K562 (cell line): ENCODE measurements around the gene RABEPK. TPM values are rescaled to one million over a fixed set of nuclear protein-coding genes. Genes with fewer than 3 reads are reported as not detected.
A peak's percentile ranks its signal among the peaks of the same experiment; 100 is the strongest.

ENCODE experiments used
- ASH1L ChIP-seq: fragments of 450-650 bp; IDR thresholded peaks from 2 replicates; pipeline ENCODE4 v1.6.1; 2018; ENCODE audit warnings: borderline replicate concordance, mild to moderate bottlenecking, low read depth; ENCODE audit not compliant: partially characterized antibody
- FOSL1 ChIP-seq: fragments of 200-800 bp; sonication (Bioruptor generic); conservative IDR thresholded peaks from 2 replicates; pipeline ENCODE4 v1.6.1; 2016; ENCODE audit warnings: missing genetic modification characterization, missing compliant biosample characterization
- JUND ChIP-seq, 2 experiments: IDR thresholded peaks; 2 replicates in 1 of 2; 3 replicates in 1 of 2; pipeline ENCODE4 v1.6.1; 2011; ENCODE audit warnings: borderline replicate concordance in 2 of 2, low read depth in 2 of 2, low read length in 2 of 2, improper control_type of control experiment in 1 of 2, missing biosample characterization in 1 of 2, missing genetic modification characterization in 1 of 2, missing genetic modification reagents in 1 of 2
- LCOR ChIP-seq: sonication (generic); formaldehyde crosslinking; IDR thresholded peaks from 2 replicates; pipeline ENCODE4 v1.8.0; 2022; ENCODE audit warnings: mild to moderate bottlenecking, missing genetic modification reagents
- MYNN ChIP-seq, 2 experiments: sonication (generic); formaldehyde crosslinking in 1 of 2; IDR thresholded peaks; 2 replicates each; pipeline versions ENCODE4 v1.5.0 to v1.6.1; 2016 to 2020; ENCODE audit warnings: antibody characterized with exemption in 1 of 2, missing genetic modification reagents in 1 of 2
- OTX1 ChIP-seq: fragments of 450-650 bp; formaldehyde crosslinking; IDR thresholded peaks from 2 replicates; pipeline ENCODE4 v1.4.0; 2022; ENCODE audit warnings: mild to moderate bottlenecking
- POLR2G ChIP-seq: fragments of 200-400 bp; formaldehyde crosslinking; IDR thresholded peaks from 2 replicates; pipeline ENCODE4 v1.6.1; 2017; ENCODE audit warnings: low read depth, mild to moderate bottlenecking, antibody characterized with exemption, low read length, moderate library complexity
- SRSF3 ChIP-seq: fragments of 200-400 bp; formaldehyde crosslinking; IDR thresholded peaks from 2 replicates; pipeline ENCODE4 v1.6.1; 2016; ENCODE audit warnings: mild to moderate bottlenecking, low read length, moderate library complexity; ENCODE audit not compliant: insufficient read depth
- TARDBP ChIP-seq: fragments of 450-650 bp; IDR thresholded peaks from 2 replicates; pipeline ENCODE4 v1.6.1; 2016
- ZNF274 ChIP-seq: IDR thresholded peaks from 2 replicates; pipeline ENCODE4 v1.6.1; 2011; ENCODE audit warnings: low read depth, mild to moderate bottlenecking, low read length, moderate library complexity, borderline replicate concordance
- polyA plus RNA-seq, 8 experiments: library from polyadenylated mRNA; depleted of rRNA in 4 of 8; stranded (reverse) in 5 of 8; unstranded in 3 of 8; fragments of >200 nt; fragmentation: Nextera tagmentation in 2 of 8; fragmentation: Illumina TruSeq in 1 of 8; extraction: Ambion mirVana in 2 of 8; extraction: Trizol in 1 of 8; gene quantifications; 2 replicates each; pipeline versions ENCODE4 v1.2.1 to v1.2.3, GENCODE V29; 2011 to 2014; ENCODE audit warnings: inconsistent platforms in 1 of 8, missing spikeins in 1 of 8
- total RNA-seq, 7 experiments: library from RNA; depleted of rRNA in 6 of 7; stranded (reverse); fragments of >200 nt in 6 of 7; fragmentation: Illumina TruSeq in 2 of 7; extraction: Trizol in 2 of 7; gene quantifications; 2 replicates each; pipeline versions ENCODE4 v1.2.1 to v1.2.3, GENCODE V29; 2011 to 2021; ENCODE audit warnings: low replicate concordance in 1 of 7
- TF ChIP-seq, protein P1 (sequence below): sonication (generic); formaldehyde crosslinking; IDR thresholded peaks from 2 replicates; pipeline ENCODE4 v1.8.0; 2023; ENCODE audit warnings: missing genetic modification reagents, mild to moderate bottlenecking, borderline replicate concordance
- TF ChIP-seq, protein P2 (sequence below): sonication (generic); formaldehyde crosslinking; IDR thresholded peaks from 2 replicates; pipeline ENCODE4 v1.8.0; 2022; ENCODE audit warnings: missing genetic modification reagents, mild to moderate bottlenecking, borderline replicate concordance
- TF ChIP-seq, protein P3 (sequence below): fragments of 450-650 bp; IDR thresholded peaks from 2 replicates; pipeline ENCODE4 v1.6.1; 2016; ENCODE audit warnings: low read depth, mild to moderate bottlenecking, moderate library complexity
- TF ChIP-seq, protein P4 (sequence below), 2 experiments: fragments of 450-650 bp; conservative IDR thresholded peaks; 2 replicates each; pipeline ENCODE4 v1.6.1; 2017; ENCODE audit warnings: mild to moderate bottlenecking in 2 of 2, moderate library complexity in 2 of 2

RABEPK gene
- total and polyA plus RNA-seq, 9 of the 15 experiments (the other 6 are each of a cell fraction or from before 2014, with no cell fraction given): 38.3 to 113 (median 52.8) TPM

DNA sequence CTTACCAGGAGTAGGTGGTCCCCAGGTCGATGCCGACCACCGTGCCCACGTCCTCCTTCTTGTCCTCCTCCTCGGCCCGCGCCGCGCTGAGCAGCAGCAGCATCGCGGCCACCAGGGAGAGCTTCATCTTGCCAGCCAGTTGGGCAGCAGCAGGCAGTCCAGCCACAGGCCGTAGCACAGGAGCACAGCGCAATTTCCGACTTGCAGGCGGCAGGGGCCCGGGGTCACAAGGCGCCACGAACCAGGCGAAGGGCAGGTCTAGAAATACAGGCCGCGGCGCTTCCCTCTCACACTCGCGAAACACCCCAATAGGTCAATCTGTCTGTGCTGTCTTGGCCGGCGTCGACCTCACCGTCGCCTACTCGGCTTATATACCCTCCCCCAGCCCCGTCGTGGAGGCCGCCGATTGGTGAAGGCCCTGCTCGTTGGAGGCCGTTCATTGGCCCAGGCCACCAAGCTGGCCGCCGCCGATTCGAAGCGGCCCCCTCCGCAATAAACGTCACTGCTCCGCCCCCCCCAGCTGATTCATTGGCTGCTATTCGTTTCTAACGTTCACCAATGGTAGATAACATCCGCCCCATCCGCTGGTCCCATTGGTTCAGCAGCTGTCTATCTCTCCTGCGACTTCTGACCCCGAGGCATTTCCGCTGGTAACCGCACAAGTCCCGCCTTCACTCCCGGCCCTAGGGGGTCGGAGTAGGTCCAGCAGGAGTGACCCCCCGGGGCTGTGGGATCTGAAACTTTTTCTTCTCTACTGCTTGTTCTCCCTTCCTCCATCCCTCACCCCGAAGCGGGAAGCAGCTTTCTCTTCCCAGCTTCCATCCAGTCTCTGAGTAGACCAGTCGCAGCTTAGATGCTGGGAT, 40.9 kb downstream of the RABEPK start, which contains the start of gene HSPA5 (continued):
- TF ChIP-seq JUND (IDR thresholded peaks at IDR 0.05; ENCODE audit: borderline replicate concordance, low read depth, low read length) (peak; percentile 59), JUND (tag; IDR thresholded peaks at IDR 0.05; ENCODE audit: borderline replicate concordance, low read depth, low read length) (peak; percentile 42; the same call in 1 of the 3 replicates), SRSF3 (no peak; the same call in 1 of the 2 replicates), ASH1L (no peak), MYNN (IDR thresholded peaks at IDR 0.05) (no peak), MYNN (CRISPR knock-in tag; IDR thresholded peaks at IDR 0.05) (no peak), LCOR (CRISPR knock-in tag) (peak; percentile 91), POLR2G (peak; percentile 100), OTX1 (peak; percentile 51; the same call in 1 of the 2 replicates), FOSL1 (tag) (no peak), ZNF274 (no peak), TARDBP (no peak)
- TF ChIP-seq, protein P1, sequence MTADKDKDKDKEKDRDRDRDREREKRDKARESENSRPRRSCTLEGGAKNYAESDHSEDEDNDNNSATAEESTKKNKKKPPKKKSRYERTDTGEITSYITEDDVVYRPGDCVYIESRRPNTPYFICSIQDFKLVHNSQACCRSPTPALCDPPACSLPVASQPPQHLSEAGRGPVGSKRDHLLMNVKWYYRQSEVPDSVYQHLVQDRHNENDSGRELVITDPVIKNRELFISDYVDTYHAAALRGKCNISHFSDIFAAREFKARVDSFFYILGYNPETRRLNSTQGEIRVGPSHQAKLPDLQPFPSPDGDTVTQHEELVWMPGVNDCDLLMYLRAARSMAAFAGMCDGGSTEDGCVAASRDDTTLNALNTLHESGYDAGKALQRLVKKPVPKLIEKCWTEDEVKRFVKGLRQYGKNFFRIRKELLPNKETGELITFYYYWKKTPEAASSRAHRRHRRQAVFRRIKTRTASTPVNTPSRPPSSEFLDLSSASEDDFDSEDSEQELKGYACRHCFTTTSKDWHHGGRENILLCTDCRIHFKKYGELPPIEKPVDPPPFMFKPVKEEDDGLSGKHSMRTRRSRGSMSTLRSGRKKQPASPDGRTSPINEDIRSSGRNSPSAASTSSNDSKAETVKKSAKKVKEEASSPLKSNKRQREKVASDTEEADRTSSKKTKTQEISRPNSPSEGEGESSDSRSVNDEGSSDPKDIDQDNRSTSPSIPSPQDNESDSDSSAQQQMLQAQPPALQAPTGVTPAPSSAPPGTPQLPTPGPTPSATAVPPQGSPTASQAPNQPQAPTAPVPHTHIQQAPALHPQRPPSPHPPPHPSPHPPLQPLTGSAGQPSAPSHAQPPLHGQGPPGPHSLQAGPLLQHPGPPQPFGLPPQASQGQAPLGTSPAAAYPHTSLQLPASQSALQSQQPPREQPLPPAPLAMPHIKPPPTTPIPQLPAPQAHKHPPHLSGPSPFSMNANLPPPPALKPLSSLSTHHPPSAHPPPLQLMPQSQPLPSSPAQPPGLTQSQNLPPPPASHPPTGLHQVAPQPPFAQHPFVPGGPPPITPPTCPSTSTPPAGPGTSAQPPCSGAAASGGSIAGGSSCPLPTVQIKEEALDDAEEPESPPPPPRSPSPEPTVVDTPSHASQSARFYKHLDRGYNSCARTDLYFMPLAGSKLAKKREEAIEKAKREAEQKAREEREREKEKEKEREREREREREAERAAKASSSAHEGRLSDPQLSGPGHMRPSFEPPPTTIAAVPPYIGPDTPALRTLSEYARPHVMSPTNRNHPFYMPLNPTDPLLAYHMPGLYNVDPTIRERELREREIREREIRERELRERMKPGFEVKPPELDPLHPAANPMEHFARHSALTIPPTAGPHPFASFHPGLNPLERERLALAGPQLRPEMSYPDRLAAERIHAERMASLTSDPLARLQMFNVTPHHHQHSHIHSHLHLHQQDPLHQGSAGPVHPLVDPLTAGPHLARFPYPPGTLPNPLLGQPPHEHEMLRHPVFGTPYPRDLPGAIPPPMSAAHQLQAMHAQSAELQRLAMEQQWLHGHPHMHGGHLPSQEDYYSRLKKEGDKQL: no peak; the same call in none of the 2 replicates
- TF ChIP-seq, protein P2, sequence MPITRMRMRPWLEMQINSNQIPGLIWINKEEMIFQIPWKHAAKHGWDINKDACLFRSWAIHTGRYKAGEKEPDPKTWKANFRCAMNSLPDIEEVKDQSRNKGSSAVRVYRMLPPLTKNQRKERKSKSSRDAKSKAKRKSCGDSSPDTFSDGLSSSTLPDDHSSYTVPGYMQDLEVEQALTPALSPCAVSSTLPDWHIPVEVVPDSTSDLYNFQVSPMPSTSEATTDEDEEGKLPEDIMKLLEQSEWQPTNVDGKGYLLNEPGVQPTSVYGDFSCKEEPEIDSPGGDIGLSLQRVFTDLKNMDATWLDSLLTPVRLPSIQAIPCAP (CRISPR knock-in tag): no peak
- TF ChIP-seq, protein P3, sequence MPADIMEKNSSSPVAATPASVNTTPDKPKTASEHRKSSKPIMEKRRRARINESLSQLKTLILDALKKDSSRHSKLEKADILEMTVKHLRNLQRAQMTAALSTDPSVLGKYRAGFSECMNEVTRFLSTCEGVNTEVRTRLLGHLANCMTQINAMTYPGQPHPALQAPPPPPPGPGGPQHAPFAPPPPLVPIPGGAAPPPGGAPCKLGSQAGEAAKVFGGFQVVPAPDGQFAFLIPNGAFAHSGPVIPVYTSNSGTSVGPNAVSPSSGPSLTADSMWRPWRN: no peak
- TF ChIP-seq, protein P4, sequence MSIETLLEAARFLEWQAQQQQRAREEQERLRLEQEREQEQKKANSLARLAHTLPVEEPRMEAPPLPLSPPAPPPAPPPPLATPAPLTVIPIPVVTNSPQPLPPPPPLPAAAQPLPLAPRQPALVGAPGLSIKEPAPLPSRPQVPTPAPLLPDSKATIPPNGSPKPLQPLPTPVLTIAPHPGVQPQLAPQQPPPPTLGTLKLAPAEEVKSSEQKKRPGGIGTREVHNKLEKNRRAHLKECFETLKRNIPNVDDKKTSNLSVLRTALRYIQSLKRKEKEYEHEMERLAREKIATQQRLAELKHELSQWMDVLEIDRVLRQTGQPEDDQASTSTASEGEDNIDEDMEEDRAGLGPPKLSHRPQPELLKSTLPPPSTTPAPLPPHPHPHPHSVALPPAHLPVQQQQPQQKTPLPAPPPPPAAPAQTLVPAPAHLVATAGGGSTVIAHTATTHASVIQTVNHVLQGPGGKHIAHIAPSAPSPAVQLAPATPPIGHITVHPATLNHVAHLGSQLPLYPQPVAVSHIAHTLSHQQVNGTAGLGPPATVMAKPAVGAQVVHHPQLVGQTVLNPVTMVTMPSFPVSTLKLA (conservative IDR thresholded peaks at IDR 0.05): no peak
